ENCODE results near the gene INPP5E.

DNA sequence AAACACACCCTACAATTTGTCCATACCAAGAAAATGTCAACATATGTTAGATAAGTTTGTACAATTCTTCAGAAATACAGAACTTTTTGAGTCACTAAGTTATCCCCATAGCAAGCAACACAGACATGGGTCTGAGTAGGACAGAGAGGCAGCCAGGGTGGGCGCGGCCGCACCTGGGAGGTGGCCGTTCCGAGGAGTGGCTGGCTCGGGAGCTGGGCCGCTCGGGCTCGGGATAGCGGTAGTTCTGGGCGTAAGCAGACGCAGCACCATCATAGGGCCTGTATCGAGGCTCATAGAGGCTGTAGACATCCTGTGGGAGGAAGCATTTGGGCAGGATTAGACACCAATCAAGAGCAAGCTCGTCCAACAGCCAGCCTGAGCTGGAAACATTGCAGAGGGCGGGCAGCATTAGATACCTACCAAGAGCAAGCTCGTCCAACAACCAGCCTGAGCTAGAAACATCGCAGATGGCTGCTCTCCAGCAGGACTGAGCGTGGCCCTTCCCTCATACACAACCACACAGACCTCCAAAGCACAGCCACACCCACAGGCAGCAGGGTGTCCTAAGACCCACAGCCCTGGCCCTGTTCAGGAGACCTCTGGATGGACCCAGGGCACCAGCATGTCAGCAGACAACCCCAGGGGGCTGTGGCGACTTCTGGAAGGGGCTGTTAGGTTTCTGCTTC, 32.3 kb upstream of the INPP5E start:
- no peak for TF ChIP-seq CTCF (IDR thresholded peaks at IDR 0.05; ENCODE audit: low read depth, low read length, poor library complexity, severe bottlenecking)
- no peak for TF ChIP-seq EZH2phosphoT487 (IDR thresholded peaks at IDR 0.05; ENCODE audit: borderline replicate concordance, low read length)
